GM18526 (cell line): ENCODE measurements around the gene COP1.

Source experiments
- POLR2A ChIP-seq: IDR thresholded peaks from 3 replicates; pipeline ENCODE4 v1.6.1; 2011; ENCODE audit not compliant: insufficient read length; ENCODE audit errors: extremely low read depth

The COP1 gene

DNA sequence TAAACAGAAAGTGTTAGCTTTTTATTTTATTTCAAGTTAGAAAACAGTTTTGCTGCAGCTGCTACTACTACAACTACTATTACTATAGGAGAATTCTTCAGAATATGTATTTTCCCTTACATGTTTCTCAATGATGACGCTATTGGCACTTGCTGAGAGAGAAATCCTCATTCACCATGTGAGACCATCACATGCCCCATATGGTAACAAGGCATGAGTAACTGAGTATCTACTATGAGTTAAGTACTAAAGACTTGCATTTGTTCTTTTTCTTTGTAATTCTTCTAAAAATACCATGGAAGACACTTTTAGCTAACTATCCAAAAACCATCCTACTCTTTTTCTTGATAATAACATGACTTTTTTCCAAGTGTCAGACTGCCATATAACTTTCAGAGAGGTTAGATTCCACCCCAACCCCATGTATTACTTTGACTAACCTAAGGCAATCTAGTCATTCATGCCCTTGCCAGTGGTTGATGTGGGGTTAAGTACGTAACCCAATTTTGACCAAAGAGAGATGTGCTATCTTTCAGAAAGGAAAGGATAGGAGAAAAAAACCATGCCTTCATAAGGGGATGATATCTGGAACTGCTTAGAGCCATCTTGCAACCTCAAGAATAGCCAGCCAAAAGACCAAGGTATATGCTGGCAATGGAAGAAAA, 42.9 kb downstream of the COP1 start:
- TF ChIP-seq POLR2A = no peak

DNA sequence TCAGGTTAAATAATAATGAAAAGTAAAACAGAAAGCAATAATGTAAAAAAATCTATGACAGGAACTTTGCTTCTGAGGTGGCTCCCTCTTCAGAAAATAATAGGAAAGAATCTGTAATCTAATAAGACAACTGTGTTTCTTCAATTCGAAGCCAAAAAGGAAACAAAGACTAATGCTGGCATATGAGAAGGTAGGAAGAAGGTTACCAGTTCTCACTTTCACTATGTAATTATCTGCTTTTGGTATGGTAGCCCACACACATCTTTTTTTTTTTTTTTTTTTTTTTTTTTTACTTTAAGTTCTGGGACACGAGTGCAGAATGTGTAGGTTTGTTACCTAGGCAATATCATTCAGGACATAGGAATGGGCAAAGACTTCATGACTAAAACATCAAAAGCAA, 47.1 kb downstream of the COP1 start:
- TF ChIP-seq POLR2A = no peak

DNA sequence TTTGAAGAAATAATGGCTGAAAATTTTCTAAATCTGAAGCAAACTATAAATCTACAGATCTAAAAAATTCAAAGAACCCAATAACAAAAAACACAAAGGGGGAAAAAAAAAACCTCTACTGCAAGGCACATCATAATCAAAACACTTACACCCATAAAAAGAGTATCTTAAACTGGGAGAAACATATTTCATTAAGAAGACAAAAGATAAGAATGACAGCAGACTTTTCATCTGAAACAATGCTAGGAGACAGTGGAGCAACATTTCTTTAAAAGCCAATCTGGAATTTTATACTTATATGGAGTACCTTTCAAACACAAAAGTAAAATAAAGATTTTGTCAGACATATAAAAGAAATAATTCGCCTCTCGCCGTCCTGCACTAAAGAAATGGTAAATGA, 49.1 kb downstream of the COP1 start:
- no peak for TF ChIP-seq POLR2A

DNA sequence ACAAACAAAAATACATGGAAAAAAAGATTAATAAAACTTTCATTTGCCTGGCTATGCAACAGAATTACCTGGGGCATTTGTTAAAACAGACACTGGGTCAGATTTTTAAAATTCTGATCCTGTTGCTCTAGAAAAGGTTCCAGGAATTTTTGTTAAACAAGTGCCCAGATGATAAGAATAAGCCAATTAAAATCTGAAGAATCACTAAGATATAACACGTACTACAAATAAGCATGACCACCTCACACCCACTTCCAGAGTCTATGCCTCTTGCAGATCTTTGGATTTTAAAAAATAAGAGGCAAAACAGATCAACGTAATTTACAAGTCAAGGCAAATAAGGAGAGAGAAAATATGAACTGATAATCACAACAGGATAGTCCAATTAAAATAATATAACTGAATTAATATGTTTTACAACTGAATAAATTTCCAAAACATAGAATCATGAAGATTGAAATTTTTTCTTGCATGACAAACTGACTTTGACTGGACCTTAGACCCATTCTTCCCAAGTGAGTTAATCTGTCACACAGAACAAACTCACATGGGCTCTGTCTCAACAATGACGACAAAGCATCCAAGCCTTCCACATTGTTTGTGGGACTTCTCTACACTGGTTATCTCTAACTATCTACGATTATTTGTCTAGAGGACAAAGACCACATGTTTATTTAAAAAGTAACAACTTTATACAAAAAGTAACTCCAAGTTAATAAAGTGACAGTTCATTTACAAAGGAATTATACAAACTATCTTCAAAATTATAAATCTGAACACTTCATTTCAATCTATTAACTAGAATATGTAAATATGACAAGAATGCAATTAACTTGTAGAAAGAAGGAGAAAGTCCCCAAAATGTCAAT, 56.9 kb downstream of the COP1 start:
- TF ChIP-seq POLR2A = no peak

DNA sequence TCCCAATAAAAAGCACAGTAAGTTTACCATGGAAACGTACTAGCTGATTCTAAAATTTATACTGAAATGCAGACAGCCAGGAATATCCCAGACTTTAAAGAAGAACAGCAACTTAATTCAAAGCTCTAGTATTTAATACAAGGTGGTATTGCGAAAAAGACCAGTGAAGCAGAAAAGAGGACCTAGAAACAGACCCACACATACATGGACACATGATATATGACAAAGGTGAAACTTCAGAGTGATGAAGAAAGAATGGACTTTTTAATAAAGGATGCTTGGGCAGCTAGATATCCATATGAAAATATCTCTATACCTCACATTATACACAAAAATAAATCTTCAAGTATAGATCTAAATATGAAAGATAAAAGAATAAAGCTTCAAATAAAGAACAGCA, 62.6 kb downstream of the COP1 start:
- no peak for TF ChIP-seq POLR2A

DNA sequence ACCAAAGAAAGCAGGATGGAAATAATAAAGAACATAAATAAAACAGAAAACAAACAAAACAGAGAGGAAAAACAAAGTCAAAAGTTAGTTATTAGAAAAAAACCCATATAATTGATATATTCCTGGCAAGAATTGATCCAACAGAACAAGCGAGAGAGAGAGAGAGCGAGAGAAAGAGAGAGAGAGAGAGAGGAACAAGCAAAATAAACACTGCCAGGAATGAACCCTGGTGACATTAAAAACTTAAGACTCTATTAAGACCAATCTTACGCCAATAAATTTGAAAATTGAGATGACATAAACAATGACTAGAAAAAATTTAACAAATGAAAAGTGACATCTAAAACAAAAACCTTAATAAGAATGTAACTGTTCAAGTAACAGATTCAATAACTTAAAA, 64.1 kb downstream of the COP1 start:
- TF ChIP-seq POLR2A = no peak

DNA sequence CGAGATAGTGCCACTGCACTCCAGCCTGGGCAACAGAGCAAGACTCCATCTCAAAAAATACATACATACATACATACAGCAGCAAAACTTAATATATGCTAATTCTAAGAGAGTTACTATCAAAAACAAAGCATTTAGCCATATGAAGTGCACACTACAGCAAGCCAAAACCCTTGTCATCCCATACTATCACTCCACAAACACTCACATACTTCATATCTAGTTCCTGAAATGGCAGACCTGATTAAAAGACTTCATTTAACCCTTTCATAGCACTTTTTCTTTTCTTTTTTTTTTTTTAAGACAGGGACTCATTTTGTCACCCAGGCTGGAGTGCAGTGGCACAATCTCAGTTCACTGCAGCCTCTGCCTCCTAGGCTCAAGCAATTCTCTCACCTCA, 65.6 kb downstream of the COP1 start:
- no peak for TF ChIP-seq POLR2A

DNA sequence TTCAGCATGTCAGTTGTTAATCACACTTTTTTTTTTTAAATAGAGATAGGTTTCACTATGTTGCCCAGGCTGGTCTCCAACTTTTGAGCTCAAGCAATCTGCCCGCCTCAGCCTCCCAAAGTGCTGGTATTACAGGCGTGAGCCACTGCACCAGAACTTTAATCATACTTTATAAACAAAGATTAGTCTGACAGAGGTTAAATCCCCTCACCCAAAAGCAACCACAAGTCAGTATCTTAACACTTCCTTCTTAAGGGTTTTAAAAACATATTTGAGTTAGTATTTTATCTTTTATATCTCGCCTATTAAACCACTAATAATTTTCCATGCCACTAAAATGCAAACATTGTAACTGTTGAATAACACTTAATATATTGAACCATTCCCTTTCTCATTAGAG, 70.2 kb downstream of the COP1 start:
- no peak for TF ChIP-seq POLR2A

DNA sequence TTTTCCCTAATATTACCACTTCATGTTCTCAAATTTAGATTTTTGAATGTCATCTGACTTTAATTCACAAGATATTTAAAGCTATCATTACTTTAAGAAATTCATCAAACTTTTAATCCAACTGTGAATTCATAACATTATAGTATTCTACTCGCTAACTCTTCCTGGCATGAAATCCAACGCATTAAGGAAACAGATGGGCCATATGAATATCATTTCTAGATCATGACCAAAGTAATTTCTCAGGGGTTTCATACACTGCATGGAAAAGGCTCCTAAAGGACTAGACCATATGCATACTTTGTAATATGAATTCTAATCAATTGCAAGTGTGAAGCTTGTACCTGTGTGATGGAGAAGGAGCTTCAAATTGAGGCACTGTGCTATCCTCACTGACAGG, 72.4 kb downstream of the COP1 start:
- no peak for TF ChIP-seq POLR2A

DNA sequence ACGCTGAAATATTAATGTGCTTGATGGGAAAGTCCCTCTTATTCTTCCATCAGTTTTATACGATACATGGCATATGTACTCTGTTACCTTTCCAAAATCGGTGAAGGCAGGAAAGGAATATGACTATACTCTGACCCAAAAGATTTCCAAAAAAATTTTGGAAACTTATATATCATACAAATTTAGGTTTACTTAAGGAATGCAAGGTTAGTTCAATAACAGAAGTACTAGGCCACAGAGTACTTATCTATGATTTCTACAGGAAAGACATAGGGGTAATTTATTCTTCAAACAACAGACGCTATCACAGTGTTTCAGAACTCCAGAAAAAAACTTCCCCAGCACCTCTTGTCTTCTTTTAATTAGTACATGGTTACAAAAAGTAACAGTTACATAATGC, 84.8 kb downstream of the COP1 start:
- TF ChIP-seq POLR2A = no peak

DNA sequence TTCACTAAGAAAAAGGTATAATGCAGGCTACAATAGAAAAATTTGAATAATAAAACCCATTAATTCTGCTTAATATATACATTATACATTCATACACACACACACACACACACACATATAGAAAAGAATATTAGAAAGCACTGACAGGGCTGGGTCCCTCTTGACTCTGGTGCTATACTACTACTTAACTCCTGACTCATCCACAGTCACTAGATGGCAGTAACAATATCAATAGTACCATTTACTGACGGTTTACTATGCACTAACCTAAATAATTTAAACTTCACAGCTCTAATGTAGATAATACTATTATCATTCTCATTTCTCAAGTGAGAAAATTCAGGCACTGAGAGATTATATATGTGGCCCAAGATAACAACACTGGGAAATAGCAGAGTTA, 87.5 kb downstream of the COP1 start:
- no peak for TF ChIP-seq POLR2A

DNA sequence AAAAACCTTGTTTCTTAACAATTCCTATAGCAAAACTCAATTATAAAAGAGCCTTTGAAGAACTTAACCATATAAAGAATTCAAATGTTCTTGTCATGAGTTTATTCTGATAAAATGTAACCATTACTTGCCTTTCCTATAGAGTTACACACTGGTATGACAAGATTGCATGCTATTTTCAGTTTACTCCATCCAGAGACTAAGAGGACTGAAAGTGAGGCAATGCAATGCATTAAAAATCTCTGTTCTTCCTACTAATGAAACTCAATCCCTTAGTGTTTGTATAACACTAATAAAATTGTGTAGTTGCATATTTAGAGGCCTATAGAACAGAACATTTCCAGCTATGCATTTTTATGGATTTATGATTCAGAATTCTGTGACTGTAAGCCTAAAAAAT, 88.1 kb downstream of the COP1 start:
- no peak for TF ChIP-seq POLR2A

DNA sequence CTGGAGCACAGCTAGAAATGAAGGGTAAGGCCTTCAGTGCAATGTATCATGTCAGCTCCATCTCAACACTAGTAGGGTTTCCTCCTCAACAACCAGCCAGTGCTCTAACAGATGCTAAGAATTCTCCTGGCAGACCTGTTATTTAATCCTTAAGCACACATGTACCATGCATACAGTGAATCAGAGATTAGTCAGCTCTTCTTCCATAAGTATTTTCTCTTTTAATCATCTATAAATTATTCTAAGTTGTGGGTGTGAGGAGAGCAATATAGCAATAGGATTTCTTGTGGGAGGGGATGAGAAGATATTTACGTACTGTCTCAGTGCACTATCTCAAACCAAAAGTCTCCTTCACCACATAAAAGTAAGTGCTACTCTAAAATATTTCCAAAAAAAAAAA, 95.3 kb downstream of the COP1 start:
- TF ChIP-seq POLR2A = no peak

DNA sequence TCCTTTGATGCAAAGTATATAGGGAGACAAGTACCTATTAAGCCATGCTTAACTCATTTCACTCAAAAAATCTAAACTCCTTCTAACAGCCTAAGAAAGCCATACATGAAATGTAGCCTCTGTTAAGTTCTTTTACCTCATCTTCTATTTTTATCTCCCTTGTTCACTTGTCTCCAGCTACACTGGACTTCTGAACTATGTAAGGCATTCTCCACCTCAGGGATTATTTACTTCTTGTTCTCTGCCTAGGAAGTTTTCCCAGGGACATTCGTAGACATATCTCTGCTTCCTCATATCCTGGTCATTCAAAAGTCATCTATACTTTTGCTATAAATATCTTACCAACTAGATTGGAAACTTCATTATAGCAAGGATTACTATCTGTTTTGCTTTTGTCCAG, 96.9 kb downstream of the COP1 start:
- TF ChIP-seq POLR2A = no peak

DNA sequence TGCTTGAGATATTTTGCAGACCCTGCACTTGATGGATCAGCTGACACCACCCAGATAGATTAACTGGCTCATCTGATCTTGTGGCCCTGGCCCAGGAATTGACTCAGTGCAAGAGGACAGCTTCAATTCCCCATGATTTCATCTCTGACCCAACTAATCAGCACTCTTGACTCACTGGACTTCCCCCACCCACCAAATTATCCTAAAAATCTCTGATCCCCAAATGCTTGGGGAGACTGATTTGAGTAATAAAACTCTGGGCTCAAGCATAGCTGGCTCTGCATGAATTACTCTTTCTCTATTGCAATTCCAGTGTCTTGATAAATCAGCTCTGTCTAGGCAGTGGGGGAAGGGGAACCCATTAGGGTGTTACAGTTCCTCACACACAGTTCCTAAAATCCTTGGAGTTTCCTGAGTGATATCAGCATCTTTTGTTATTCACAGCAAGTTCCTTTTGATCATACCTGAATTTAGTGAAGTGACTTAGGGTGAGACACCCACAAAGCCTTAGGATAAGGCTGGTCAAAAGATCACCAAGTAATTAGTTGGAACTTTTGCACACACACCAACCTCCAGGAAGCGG, 104.2 kb downstream of the COP1 start:
- no peak for TF ChIP-seq POLR2A

DNA sequence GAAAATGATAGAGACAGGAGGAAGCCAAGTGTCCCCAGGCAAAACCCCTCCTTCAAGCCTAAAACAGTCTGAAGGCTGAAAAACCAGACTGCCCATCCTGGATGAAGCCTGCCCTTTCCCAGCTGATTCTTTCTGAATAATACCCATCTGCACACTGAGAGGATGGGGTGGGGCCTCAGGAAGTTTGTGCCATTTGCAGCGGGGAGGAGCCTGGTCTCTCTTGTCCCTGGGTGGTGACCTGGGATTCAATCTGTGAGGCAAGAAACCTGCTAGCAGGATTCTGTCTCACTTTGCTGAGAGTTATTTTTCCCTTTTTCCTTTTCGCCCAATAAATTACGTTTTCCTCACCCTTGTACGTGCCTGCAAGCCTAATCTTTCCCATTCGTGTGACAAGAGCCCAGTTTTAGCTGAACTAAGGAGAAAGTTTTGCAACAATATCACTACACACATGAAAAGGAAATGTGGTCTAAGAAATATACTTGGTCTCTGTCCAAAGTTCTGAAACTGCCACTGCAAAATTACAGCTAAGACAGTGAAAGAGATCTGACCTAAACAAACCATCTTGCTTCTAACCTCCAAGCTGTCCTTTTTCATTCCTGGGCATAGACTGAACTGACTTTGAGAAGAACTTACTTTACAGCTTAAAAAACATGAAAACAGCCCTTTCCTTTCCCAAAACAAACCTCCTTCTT, 105.0 kb downstream of the COP1 start:
- TF ChIP-seq POLR2A = no peak
